GM13976 (cell line): Measurements from ENCODE around the gene SERPINB6.

Source experiments
- DNase-seq: peaks from one replicate; pipeline ENCODE4 v3.0.0; 2012; ENCODE audit warnings: low spot score
- CTCF ChIP-seq: IDR thresholded peaks from 2 replicates; pipeline ENCODE4 v1.5.1; 2012; ENCODE audit warnings: borderline replicate concordance, mild to moderate bottlenecking; ENCODE audit not compliant: insufficient read depth; ENCODE audit errors: extremely low read depth, missing control alignments, control extremely low read depth
- in situ Hi-C: fragments of 300-500 bp; cut with MboI; formaldehyde crosslinking; loops from one replicate; pipeline ENCODE4 v1.12.0; 2022; ENCODE audit warnings: low sequenced_read_pairs, mixed read lengths, inconsistent platforms; ENCODE audit not compliant: unreplicated experiment

Gene SERPINB6

GRCh38 chr6:2900821-2901644 lies 70.3 kb downstream of the SERPINB6 start:
- in situ Hi-C loops, result no loop called here

GRCh38 chr6:2900221-2900807 lies 71.1 kb downstream of the SERPINB6 start:
- no peak for TF ChIP-seq CTCF
- DNase-seq, result no peak
- in situ Hi-C loops, result no loop called here

More at GRCh38 chr6:2900821-2901644, 70.3 kb downstream of the SERPINB6 start:
- no peak for DNase-seq
- no peak for TF ChIP-seq CTCF

GRCh38 chr6:2899596-2899995 lies 71.8 kb downstream of the SERPINB6 start:
- in situ Hi-C loops, result no loop called here
- no peak for TF ChIP-seq CTCF
- peak; percentile 55 for DNase-seq
